ENCODE measurements around the gene SAMD5.

GRCh38 chr6:147534116-147534860 is 25.8 kb downstream of the SAMD5 start:
- TF ChIP-seq GATAD2B (conservative IDR thresholded peaks at IDR 0.05; ENCODE audit: low read depth), result no peak
- no peak for TF ChIP-seq TAF1 (IDR thresholded peaks at IDR 0.05; ENCODE audit: borderline replicate concordance, low read depth, low read length)
- no peak for TF ChIP-seq CTCF (IDR thresholded peaks at IDR 0.05 in 2 of 3, conservative IDR thresholded peaks at IDR 0.05 in 1 of 3; ENCODE audit: control insufficient read depth in 2 of 3, extremely low read depth in 1 of 3, insufficient read depth in 1 of 3, low read depth in 3 of 3, low read length in 3 of 3)
- no peak for TF ChIP-seq CEBPZ (IDR thresholded peaks at IDR 0.05; ENCODE audit: low read depth, low read length)
- TF ChIP-seq POLR2AphosphoS5 (IDR thresholded peaks at IDR 0.05; ENCODE audit: low read length), result no peak
